CD14-positive monocyte (primary cell): Measurements from ENCODE around the gene TRAM2. TPM values are rescaled to one million over a fixed set of nuclear protein-coding genes. Genes with fewer than 3 reads are reported as not detected.

ENCODE experiments used
- DNase-seq, 3 donors: peaks; one replicate each; pipeline ENCODE4 v3.0.0-alpha.2; 2011 to 2022
- H2AFZ ChIP-seq: 2 replicates; pipeline ENCODE4 v1.6.0; 2012; ENCODE audit warnings: mild to moderate bottlenecking, low read depth, low read length, inconsistent platforms; ENCODE audit not compliant: insufficient read depth, poor library complexity, severe bottlenecking
- H3K27ac ChIP-seq, 2 donors: 1 replicate in 1 of 2; 2 replicates in 1 of 2; pipeline ENCODE4 v1.5.1; 2012 to 2013; ENCODE audit warnings: low read length in 2 of 2, control low read depth in 1 of 2, inconsistent platforms in 1 of 2, low read depth in 1 of 2, mild to moderate bottlenecking in 1 of 2
- H3K27me3 ChIP-seq, 2 donors: one replicate each; pipeline versions ENCODE4 v1.6.0 to v1.6.1; 2011 to 2013; ENCODE audit warnings: low read length in 2 of 2; ENCODE audit not compliant: control insufficient read depth in 2 of 2, insufficient read depth in 2 of 2
- H3K36me3 ChIP-seq, 2 donors: replicated peaks in 1 of 2; 1 replicate in 1 of 2; 2 replicates in 1 of 2; pipeline versions ENCODE4 v1.5.1 to v1.6.1; 2012 to 2013; ENCODE audit warnings: low read length in 2 of 2, control low read depth in 1 of 2, inconsistent platforms in 1 of 2, mild to moderate bottlenecking in 1 of 2; ENCODE audit not compliant: insufficient read depth in 2 of 2, control insufficient read depth in 1 of 2
- H3K4me1 ChIP-seq, 2 donors: 1 replicate in 1 of 2; 2 replicates in 1 of 2; pipeline versions ENCODE4 v1.5.1 to v1.6.1; 2012 to 2013; ENCODE audit warnings: low read length in 2 of 2, control low read depth in 1 of 2, inconsistent platforms in 1 of 2, mild to moderate bottlenecking in 1 of 2, moderate library complexity in 1 of 2; ENCODE audit not compliant: insufficient read depth in 2 of 2, control insufficient read depth in 1 of 2
- H3K4me2 ChIP-seq: replicated peaks from 2 replicates; pipeline ENCODE3; 2012; ENCODE audit warnings: low read length, moderate library complexity, mild to moderate bottlenecking; ENCODE audit not compliant: poor library complexity, severe bottlenecking; ENCODE audit errors: extremely low read depth
- H3K4me3 ChIP-seq, 3 experiments: fragments of 200-600 bp in 1 of 3; sonication (generic) in 1 of 3; replicated peaks in 1 of 3; 1 replicate in 2 of 3; 2 replicates in 1 of 3; pipeline ENCODE4 v1.5.1; 2011 to 2013; ENCODE audit warnings: low read length in 3 of 3, mild to moderate bottlenecking in 3 of 3, control low read depth in 2 of 3, low read depth in 2 of 3, inconsistent platforms in 1 of 3, moderate library complexity in 1 of 3
- H3K79me2 ChIP-seq: 2 replicates; pipeline ENCODE4 v1.6.0; 2012; ENCODE audit warnings: mild to moderate bottlenecking, control low read depth, inconsistent platforms, low read length, moderate library complexity; ENCODE audit not compliant: insufficient read depth
- H3K9ac ChIP-seq: 2 replicates; pipeline ENCODE4 v1.6.0; 2017; ENCODE audit warnings: low read length, mild to moderate bottlenecking; ENCODE audit not compliant: insufficient read depth, poor library complexity, severe bottlenecking
- H3K9me3 ChIP-seq, 2 donors: replicated peaks in 1 of 2; 1 replicate in 1 of 2; 2 replicates in 1 of 2; pipeline versions ENCODE4 v1.5.1 to v1.6.1; 2012 to 2013; ENCODE audit warnings: low read length in 2 of 2, control low read depth in 1 of 2; ENCODE audit not compliant: control insufficient read depth in 1 of 2, insufficient read depth in 1 of 2
- H4K20me1 ChIP-seq: 2 replicates; pipeline ENCODE4 v1.6.0; 2012; ENCODE audit warnings: mild to moderate bottlenecking, low read length, control low read depth, moderate library complexity; ENCODE audit not compliant: insufficient read depth
- H3K27ac Mint-ChIP-seq, 7 donors: one replicate each; pipeline ENCODE4 v1.8.0; 2020; ENCODE audit warnings: mild to moderate bottlenecking in 7 of 7, mixed read lengths in 7 of 7, moderate library complexity in 6 of 7, inconsistent platforms in 2 of 7
- H3K27me3 Mint-ChIP-seq, 3 donors: one replicate each; pipeline ENCODE4 v1.8.0; 2021 to 2022; ENCODE audit warnings: low read depth in 3 of 3, mild to moderate bottlenecking in 3 of 3, mixed read lengths in 3 of 3, moderate library complexity in 3 of 3, inconsistent platforms in 1 of 3
- H3K36me3 Mint-ChIP-seq, 2 donors: one replicate each; pipeline ENCODE4 v1.8.0; 2020; ENCODE audit warnings: mixed read lengths in 2 of 2, inconsistent platforms in 1 of 2, mild to moderate bottlenecking in 1 of 2
- H3K4me1 Mint-ChIP-seq: one replicate; pipeline ENCODE4 v1.8.0; 2020; ENCODE audit warnings: mild to moderate bottlenecking, mixed read lengths
- H3K4me3 Mint-ChIP-seq, 2 donors: one replicate each; pipeline ENCODE4 v1.8.0; 2020; ENCODE audit warnings: mild to moderate bottlenecking in 2 of 2, mixed read lengths in 2 of 2, moderate library complexity in 1 of 2
- H3K9me3 Mint-ChIP-seq, 7 donors: one replicate each; pipeline ENCODE4 v1.8.0; 2020 to 2022; ENCODE audit warnings: mixed read lengths in 7 of 7, mild to moderate bottlenecking in 6 of 7, moderate library complexity in 6 of 7, inconsistent platforms in 2 of 7
- CTCF ChIP-seq: fragments of 200-600 bp; IDR thresholded peaks from one replicate; pipeline ENCODE4 v1.8.0; 2022; ENCODE audit warnings: antibody characterized with exemption, mild to moderate bottlenecking
- WGBS: methylation state at CpG from one replicate; pipeline ENCODE4 v1.1.5; 2013; ENCODE audit warnings: missing lambda C conversion rate; ENCODE audit not compliant: insufficient coverage; 5-methylcytosine and 5-hydroxymethylcytosine counted together
- intact Hi-C, 2 donors: fragments of 100-400 bp; cut with micrococcal nuclease; formaldehyde crosslinking; loops; one replicate each; pipeline versions ENCODE4 v1.15.0 to v1.15.1; 2023
- polyA plus RNA-seq, 3 donors: library from polyadenylated mRNA; depleted of rRNA in 1 of 3; unstranded in 2 of 3; stranded (reverse) in 1 of 3; fragments of 300-500 nt in 2 of 3; fragments of >200 nt in 1 of 3; fragmentation: Illumina TruSeq in 2 of 3; gene quantifications; 1 replicate in 2 of 3; 2 replicates in 1 of 3; pipeline ENCODE4 v1.2.3, GENCODE V29; 2012 to 2021

TRAM2 gene
- polyA plus RNA-seq, 3 donors: 4.7 to 11.7 (median 5.9) TPM

- no peak overlapping the region for H3K27ac Mint-ChIP-seq
Observed at GRCh38 chr6:52572536-52572935, 4.3 kb downstream of the TRAM2 start.

GRCh38 chr6:52571099-52571755 is 5.6 kb downstream of the TRAM2 start:
- H3K79me2 ChIP-seq: peaks cover 99% of the 10 kb centered on the region
- intact Hi-C loops: loop anchor here (5.0 to 10.0 kb wide), 3 partner anchors 94 to 286 kb away; partner anchors contain the start of genes MCM3 (in 2 of the 2) and EFHC1 (in 1 of the 2)
- H3K27me3 Mint-ChIP-seq: peaks cover 0 to 2% (median under 1%) of the 10 kb centered on the region in 3 donors
- H3K27ac Mint-ChIP-seq: no peak overlapping the region
- H4K20me1 ChIP-seq: peaks cover 94% of the 10 kb centered on the region
- H3K36me3 ChIP-seq: peaks cover 0 to 13% of the 10 kb centered on the region in 2 donors
- no peaks in the 10 kb centered on the region for H3K9me3 Mint-ChIP-seq
- H3K4me1 Mint-ChIP-seq: peaks cover 46% of the 10 kb centered on the region
- peaks cover 31 to 36% of the 10 kb centered on the region in 2 donors for H3K4me1 ChIP-seq
- H3K4me3 ChIP-seq: no peak overlapping the region
- peaks cover 17 to 30% of the 10 kb centered on the region in 2 donors for H3K36me3 Mint-ChIP-seq
- no peaks in the 10 kb centered on the region for H3K9me3 ChIP-seq
- H2AFZ ChIP-seq: no peak overlapping the region
- no peak for DNase-seq
- no peak overlapping the region for H3K4me2 ChIP-seq
- H3K9ac ChIP-seq: no peak overlapping the region
- no peak overlapping the region for H3K4me3 Mint-ChIP-seq
- no CpG with 5 or more reads among the region's 10 CpGs for WGBS
- no peaks in the 10 kb centered on the region for H3K27me3 ChIP-seq
- TF ChIP-seq CTCF: no peak
- no peak overlapping the region for H3K27ac ChIP-seq

More at GRCh38 chr6:52572536-52572935, 4.3 kb downstream of the TRAM2 start:
- intact Hi-C loops: loop anchor here (5.0 to 10.0 kb wide), 3 partner anchors 92 to 288 kb away; partner anchors contain the start of genes MCM3 (in 2 of the 2) and EFHC1 (in 1 of the 2)
- Histone ChIP-seq H2AFZ (no peak overlapping the region), H3K9ac (no peak overlapping the region), H3K9me3 (no peaks in the 10 kb centered on the region), H3K4me1 (peaks cover 34 to 42% of the 10 kb centered on the region in 2 donors), H3K4me2 (no peak overlapping the region), H3K4me3 (no peak overlapping the region), H3K79me2 (peaks cover 90% of the 10 kb centered on the region), H3K36me3 (peaks cover 0 to 10% of the 10 kb centered on the region in 2 donors), H3K27ac (no peak overlapping the region), H3K27me3 (no peaks in the 10 kb centered on the region), H4K20me1 (peaks cover 85% of the 10 kb centered on the region)
- TF ChIP-seq CTCF: no peak
- peaks cover 46% of the 10 kb centered on the region for H3K4me1 Mint-ChIP-seq
- DNase-seq: no peak
- 92% methylated on average over 3 of the region's 4 CpGs for WGBS
- no peak overlapping the region for H3K4me3 Mint-ChIP-seq
- H3K27me3 Mint-ChIP-seq: peaks cover 0 to 2% (median 2%) of the 10 kb centered on the region in 3 donors
- H3K9me3 Mint-ChIP-seq: no peaks in the 10 kb centered on the region
- H3K36me3 Mint-ChIP-seq: peaks cover 14 to 28% of the 10 kb centered on the region in 2 donors
